Neural cell (in vitro differentiated cells): ENCODE measurements around the gene FCHSD2. TPM values are rescaled to one million over a fixed set of nuclear protein-coding genes. Genes with fewer than 3 reads are reported as not detected.

Source experiments
- H2AFZ ChIP-seq: fragments of 200-600, 300-800 bp; sonication (generic), shearing (Covaris generic); 2 replicates; pipeline ENCODE4 v1.6.0; 2014; ENCODE audit warnings: low read depth, mild to moderate bottlenecking, antibody characterized with exemption, low read length, moderate library complexity
- H3F3A ChIP-seq: fragments of 200-600 bp; shearing (Covaris generic); 2 replicates; pipeline ENCODE4 v1.6.1; 2016; ENCODE audit warnings: mild to moderate bottlenecking, moderate library complexity, mixed read lengths, antibody characterized with exemption, low read length; ENCODE audit not compliant: insufficient read depth, poor library complexity, severe bottlenecking
- H3K27ac ChIP-seq: fragments of 200-600, 300-800 bp; sonication (generic), shearing (Covaris generic); 2 replicates; pipeline ENCODE4 v1.5.1; 2014; ENCODE audit warnings: mild to moderate bottlenecking, low read length, moderate library complexity
- H3K27me3 ChIP-seq: fragments of 300-800, 200-600 bp; sonication (generic), shearing (Covaris generic); 2 replicates; pipeline ENCODE4 v1.6.0; 2014; ENCODE audit warnings: mild to moderate bottlenecking, low read depth, low read length, moderate library complexity; ENCODE audit not compliant: insufficient read depth
- H3K36me3 ChIP-seq: fragments of 300-800, 200-600 bp; sonication (generic), shearing (Covaris generic); 2 replicates; pipeline ENCODE4 v1.5.1; 2014; ENCODE audit warnings: mild to moderate bottlenecking, antibody characterized with exemption, low read length, moderate library complexity; ENCODE audit not compliant: insufficient read depth
- H3K4me2 ChIP-seq: fragments of 300-800, 200-600 bp; sonication (generic), shearing (Covaris generic); 2 replicates; pipeline ENCODE4 v1.6.0; 2014; ENCODE audit warnings: mild to moderate bottlenecking, low read length
- H3K4me3 ChIP-seq: fragments of 300-800, 200-600 bp; sonication (generic), shearing (Covaris generic); 2 replicates; pipeline ENCODE4 v1.5.1; 2014; ENCODE audit warnings: mild to moderate bottlenecking, low read length, moderate library complexity
- H3K79me2 ChIP-seq: fragments of 200-600 bp; shearing (Covaris generic); replicated peaks from 2 replicates; pipeline ENCODE4 v1.6.0; 2014; ENCODE audit warnings: mild to moderate bottlenecking, low read length, moderate library complexity; ENCODE audit not compliant: insufficient read depth
- H3K9ac ChIP-seq: fragments of 300-800, 200-600 bp; sonication (generic), shearing (Covaris generic); 2 replicates; pipeline ENCODE4 v1.6.1; 2016; ENCODE audit warnings: mild to moderate bottlenecking, low read length, mixed read lengths
- H3K9me2 ChIP-seq: fragments of 200-600 bp; shearing (Covaris generic); 2 replicates; pipeline ENCODE4 v1.6.1; 2016; ENCODE audit warnings: mild to moderate bottlenecking, low read length, mixed read lengths; ENCODE audit not compliant: insufficient read depth
- H3K9me3 ChIP-seq: fragments of 200-600, 300-800 bp; sonication (generic), shearing (Covaris generic); 2 replicates; pipeline ENCODE4 v1.6.1; 2016; ENCODE audit warnings: mild to moderate bottlenecking, mixed run types, low read length, moderate library complexity, mixed read lengths
- H4K20me1 ChIP-seq: fragments of 200-600 bp; shearing (Covaris generic); 2 replicates; pipeline ENCODE4 v1.6.1; 2016; ENCODE audit warnings: mild to moderate bottlenecking, mixed run types; ENCODE audit not compliant: insufficient read depth
- CTCF ChIP-seq: fragments of 450-650 bp; IDR thresholded peaks from 2 replicates; pipeline ENCODE4 v1.5.1; 2014; ENCODE audit warnings: antibody characterized with exemption, mild to moderate bottlenecking, moderate library complexity; ENCODE audit not compliant: poor library complexity, severe bottlenecking
- EP300 ChIP-seq: fragments of 450-650 bp; conservative IDR thresholded peaks from 2 replicates; pipeline ENCODE4 v1.6.1; 2014; ENCODE audit warnings: antibody characterized with exemption, mild to moderate bottlenecking, moderate library complexity; ENCODE audit not compliant: poor library complexity, severe bottlenecking
- EZH2 ChIP-seq: fragments of 200-600, 300-800 bp; shearing (Covaris generic), sonication (generic); IDR thresholded peaks from 2 replicates; pipeline ENCODE4 v1.6.1; 2014; ENCODE audit warnings: antibody characterized with exemption, low read length, borderline replicate concordance, mild to moderate bottlenecking; ENCODE audit not compliant: insufficient read depth, poor library complexity, severe bottlenecking
- MXI1 ChIP-seq: fragments of 450-650 bp; conservative IDR thresholded peaks from 2 replicates; pipeline ENCODE4 v1.6.1; 2014; ENCODE audit warnings: antibody characterized with exemption, mild to moderate bottlenecking; ENCODE audit not compliant: poor library complexity, severe bottlenecking
- POLR2AphosphoS5 ChIP-seq: IDR thresholded peaks from 2 replicates; pipeline ENCODE4 v1.6.1; 2012
- RAD21 ChIP-seq: fragments of 450-650 bp; conservative IDR thresholded peaks from 2 replicates; pipeline ENCODE4 v1.6.1; 2014; ENCODE audit warnings: antibody characterized with exemption, mild to moderate bottlenecking, moderate library complexity
- REST ChIP-seq: IDR thresholded peaks from 2 replicates; pipeline ENCODE4 v1.6.1; 2012; ENCODE audit warnings: borderline replicate concordance
- SMC3 ChIP-seq: fragments of 450-650 bp; conservative IDR thresholded peaks from 2 replicates; pipeline ENCODE4 v1.6.1; 2014; ENCODE audit warnings: antibody characterized with exemption, mild to moderate bottlenecking, moderate library complexity; ENCODE audit not compliant: poor library complexity
- TAF1 ChIP-seq: IDR thresholded peaks from 2 replicates; pipeline ENCODE4 v1.6.1; 2012; ENCODE audit warnings: low read depth
- polyA plus RNA-seq: library from polyadenylated mRNA; depleted of rRNA; stranded (reverse); fragments of >200 nt; gene quantifications from 2 replicates; pipeline ENCODE4 v1.2.3, GENCODE V29; 2014

FCHSD2 gene
- polyA plus RNA-seq, 1 donor from 2014 or later: 40.8 TPM

GRCh38 chr11:73175551-73176144, 33.5 kb upstream of the FCHSD2 start:
- Histone ChIP-seq H3K9me3 (no peaks in the 10 kb centered on the region), H4K20me1 (no peaks in the 10 kb centered on the region), H2AFZ (no peak overlapping the region), H3K4me2 (no peak overlapping the region), H3K9me2 (no peaks in the 10 kb centered on the region), H3K9ac (no peak overlapping the region), H3F3A (no peaks in the 10 kb centered on the region), H3K79me2 (no peaks in the 10 kb centered on the region), H3K27me3 (no peaks in the 10 kb centered on the region), H3K27ac (no peak overlapping the region), H3K36me3 (no peaks in the 10 kb centered on the region), H3K4me3 (no peak overlapping the region)
- TF ChIP-seq CTCF (no peak), EZH2 (no peak), EP300 (no peak), SMC3 (no peak), REST (no peak), TAF1 (no peak), RAD21 (no peak), MXI1 (no peak), POLR2AphosphoS5 (no peak)

GRCh38 chr11:73174495-73174791, 32.3 kb upstream of the FCHSD2 start:
- no peaks in the 10 kb centered on the region for H3K9me2 ChIP-seq
- H3F3A ChIP-seq: no peaks in the 10 kb centered on the region
- H3K9me3 ChIP-seq: no peaks in the 10 kb centered on the region
- H3K36me3 ChIP-seq: no peaks in the 10 kb centered on the region
- no peaks in the 10 kb centered on the region for H4K20me1 ChIP-seq
- H3K4me3 ChIP-seq: no peak overlapping the region
- no peak overlapping the region for H3K4me2 ChIP-seq
- H3K79me2 ChIP-seq: no peaks in the 10 kb centered on the region
- no peaks in the 10 kb centered on the region for H3K27me3 ChIP-seq
- H2AFZ ChIP-seq: no peak overlapping the region
- no peak overlapping the region for H3K27ac ChIP-seq
- no peak overlapping the region for H3K9ac ChIP-seq
- no peak for TF ChIP-seq MXI1
- TF ChIP-seq EZH2: no peak
- no peak for TF ChIP-seq REST
- TF ChIP-seq RAD21: no peak
- no peak for TF ChIP-seq SMC3
- TF ChIP-seq TAF1: no peak
- TF ChIP-seq CTCF: no peak
- no peak for TF ChIP-seq POLR2AphosphoS5
- no peak for TF ChIP-seq EP300
